GM12801 (cell line): ENCODE measurements around the gene FBF1.

Source experiments
- CTCF ChIP-seq: IDR thresholded peaks from one replicate; pipeline ENCODE4 v1.5.1; 2011; ENCODE audit warnings: control low read depth; ENCODE audit not compliant: insufficient read length; ENCODE audit errors: extremely low read depth

FBF1 gene

GRCh38 chr17:75917141-75917916, 23.5 kb downstream of the FBF1 start:
- TF ChIP-seq CTCF = no peak

- TF ChIP-seq CTCF = no peak
These were observed 25.6 kb downstream of the FBF1 start for GRCh38 chr17:75915268-75915667.

- TF ChIP-seq CTCF = no peak
These were observed 26.1 kb downstream of the FBF1 start for GRCh38 chr17:75914643-75915267.

GRCh38 chr17:75913537-75914210, 27.2 kb downstream of the FBF1 start:
- TF ChIP-seq CTCF = no peak

- TF ChIP-seq CTCF = no peak
These were observed 30.1 kb downstream of the FBF1 start for GRCh38 chr17:75910699-75911098.

GRCh38 chr17:75909812-75910274, 31.0 kb downstream of the FBF1 start:
- no peak for TF ChIP-seq CTCF

GRCh38 chr17:75909051-75909811, 31.6 kb downstream of the FBF1 start:
- TF ChIP-seq CTCF = no peak
